Measurements from ENCODE around the gene TLR10.
"Not testable (repeated sequence)": the region's sequence is repeated elsewhere in the genome, so short reads cannot be mapped to it uniquely, and the experiment has no call there.

The TLR10 gene

GRCh38 chr4:38803833-38804653 lies 21.3 kb upstream of the TLR10 start:
- in situ Hi-C loops (cut with HindIII; ENCODE audit: low sequenced_read_pairs) = no loop called here

- in situ Hi-C loops (cut with HindIII; ENCODE audit: low sequenced_read_pairs) = no loop called here
Measured at GRCh38 chr4:38802561-38803355, 20.0 kb upstream of the TLR10 start.

DNA sequence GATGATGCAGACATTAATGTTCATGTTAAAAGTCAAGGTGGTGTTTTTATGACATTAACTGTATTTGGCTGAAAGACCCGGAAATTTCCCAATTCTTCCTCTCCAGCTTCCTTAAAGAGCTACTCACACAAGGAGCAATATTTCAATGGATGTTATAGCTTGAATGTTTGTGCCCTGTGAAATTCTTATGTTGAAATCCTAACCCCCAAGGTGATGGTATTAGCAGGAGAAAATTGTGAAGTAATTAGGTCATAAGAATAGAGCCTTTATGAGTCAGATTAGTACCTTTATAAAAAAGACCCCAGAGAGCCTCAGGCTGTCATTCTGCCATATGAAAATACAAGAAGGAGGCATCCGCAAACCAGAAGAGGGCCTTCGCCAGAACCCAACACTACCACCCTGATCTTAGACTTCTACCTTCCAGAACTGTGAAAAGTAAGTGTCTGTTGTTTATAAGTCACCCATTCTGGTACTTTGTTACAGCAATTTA lies 18.2 kb upstream of the TLR10 start:
- in situ Hi-C loops (cut with HindIII; ENCODE audit: low sequenced_read_pairs) = no loop called here

GRCh38 chr4:38800366-38800765 lies 17.6 kb upstream of the TLR10 start:
- in situ Hi-C loops (cut with HindIII; ENCODE audit: low sequenced_read_pairs) = no loop called here

DNA sequence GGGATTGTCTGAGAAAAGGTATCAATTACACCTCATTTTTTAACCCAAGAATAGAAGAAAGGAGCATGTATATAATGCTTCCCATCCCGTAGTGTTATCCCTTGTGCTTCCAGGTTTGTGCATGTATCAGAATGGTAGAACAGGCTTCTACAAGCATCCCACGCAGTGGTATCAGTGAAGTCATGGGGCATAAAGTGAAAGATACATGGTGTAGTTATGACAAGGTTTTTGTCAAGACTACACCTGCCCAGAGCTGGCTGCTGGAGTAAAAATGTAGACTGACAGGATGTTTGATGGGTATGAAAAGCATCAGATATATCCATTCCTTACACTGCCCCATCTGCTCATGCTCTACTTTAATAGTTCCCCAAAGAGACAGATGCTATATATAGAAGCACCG lies 12.3 kb upstream of the TLR10 start:
- in situ Hi-C loops (cut with HindIII; ENCODE audit: low sequenced_read_pairs) = no loop called here

- in situ Hi-C loops (cut with HindIII; ENCODE audit: low sequenced_read_pairs) = no loop called here
Measured at GRCh38 chr4:38794051-38794450, 11.3 kb upstream of the TLR10 start.

- in situ Hi-C loops (cut with HindIII; ENCODE audit: low sequenced_read_pairs) = no loop called here
Measured at GRCh38 chr4:38791010-38791409, 8.2 kb upstream of the TLR10 start.

DNA sequence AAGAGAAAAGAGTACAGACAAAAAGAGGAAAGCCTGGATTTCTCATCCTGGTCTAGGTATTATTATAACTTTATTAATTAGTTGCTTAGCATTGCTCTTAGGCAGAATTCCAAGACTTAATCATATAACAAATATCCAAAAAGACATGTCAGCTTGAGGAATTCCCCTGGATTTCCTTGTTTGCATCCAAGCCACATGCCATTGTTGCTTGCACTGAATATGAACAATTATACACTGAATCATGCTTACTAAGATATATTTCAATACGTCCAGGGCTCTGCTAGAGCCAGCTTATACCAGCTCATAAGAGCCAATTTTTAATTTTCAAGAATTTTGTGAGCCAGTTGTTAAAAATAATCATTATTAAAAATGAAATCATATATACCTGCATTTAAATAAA lies 5.5 kb upstream of the TLR10 start:
- in situ Hi-C loops (cut with HindIII; ENCODE audit: low sequenced_read_pairs) = no loop called here

GRCh38 chr4:38787693-38788092 lies 4.9 kb upstream of the TLR10 start:
- in situ Hi-C loops (cut with HindIII; ENCODE audit: low sequenced_read_pairs) = no loop called here

DNA sequence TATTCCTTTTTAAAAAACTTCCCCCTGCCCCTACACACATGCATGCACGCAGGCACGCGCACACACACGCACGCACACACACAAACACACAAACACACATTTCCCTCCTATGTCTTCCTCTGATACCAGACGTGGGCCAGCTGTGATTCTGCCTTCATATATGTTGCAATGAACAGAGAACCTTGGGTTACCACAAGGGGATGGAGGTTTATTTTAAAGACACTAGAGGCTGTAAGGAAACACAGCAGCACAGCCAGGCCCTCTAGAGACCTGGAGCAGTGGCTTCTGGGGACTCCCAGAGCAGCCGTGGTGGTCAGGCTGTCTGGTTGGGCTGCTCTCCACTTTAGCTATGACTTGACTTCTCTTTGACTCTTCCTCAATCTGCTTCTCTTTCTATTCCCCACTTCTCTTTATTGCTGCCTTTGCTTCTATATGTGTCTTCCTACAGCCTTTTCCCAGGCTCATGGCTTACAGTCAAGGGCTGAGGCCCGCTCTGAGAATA lies 3.2 kb upstream of the TLR10 start:
- in situ Hi-C loops (cut with HindIII; ENCODE audit: low sequenced_read_pairs) = no loop called here

GRCh38 chr4:38785041-38785790 lies 2.4 kb upstream of the TLR10 start:
- in situ Hi-C loops (cut with HindIII; ENCODE audit: low sequenced_read_pairs) = no loop called here

DNA sequence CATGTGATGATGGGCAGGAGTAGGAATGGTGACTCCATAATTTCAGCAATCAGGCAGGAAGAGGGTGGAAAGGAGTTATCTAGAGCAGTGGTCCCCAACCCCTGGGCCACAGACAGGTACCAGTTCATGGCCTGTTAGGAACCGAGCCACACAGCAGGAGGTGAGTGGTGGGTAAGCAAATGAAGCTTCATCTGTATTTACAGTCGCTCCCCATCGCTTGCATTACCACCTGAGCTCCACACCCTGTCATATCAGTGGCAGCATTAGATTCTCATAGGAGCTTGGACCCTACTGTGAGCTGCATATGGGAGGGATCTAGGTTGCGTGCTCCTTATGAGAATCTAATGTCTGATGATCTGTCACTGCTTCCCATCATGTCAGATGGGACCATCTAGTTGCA lies 1.4 kb upstream of the TLR10 start:
- in situ Hi-C loops (cut with HindIII; ENCODE audit: low sequenced_read_pairs) = no loop called here

DNA sequence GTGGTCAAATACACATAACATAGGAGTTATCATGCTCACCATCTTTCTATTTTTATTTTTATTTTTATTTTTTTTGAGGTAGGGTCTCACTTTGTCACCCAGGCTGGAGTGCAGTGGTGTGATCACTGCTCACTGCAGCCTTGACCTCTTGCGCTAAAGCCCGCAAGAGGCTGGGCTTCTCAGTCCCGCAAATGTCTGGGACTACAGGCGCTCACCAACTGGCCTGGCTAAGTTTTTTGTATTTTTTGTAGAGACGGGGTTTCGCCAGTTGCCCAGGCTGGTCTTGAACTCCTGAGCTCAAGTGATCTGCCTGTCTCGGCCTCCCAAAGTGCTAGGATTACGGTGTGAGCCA lies 295 bp upstream of the TLR10 start:
- in situ Hi-C loops (cut with HindIII; ENCODE audit: low sequenced_read_pairs) = no loop called here

- in situ Hi-C loops (cut with HindIII; ENCODE audit: low sequenced_read_pairs) = no loop called here
Measured at GRCh38 chr4:38781854-38782261, 932 bp downstream of the TLR10 start.

DNA sequence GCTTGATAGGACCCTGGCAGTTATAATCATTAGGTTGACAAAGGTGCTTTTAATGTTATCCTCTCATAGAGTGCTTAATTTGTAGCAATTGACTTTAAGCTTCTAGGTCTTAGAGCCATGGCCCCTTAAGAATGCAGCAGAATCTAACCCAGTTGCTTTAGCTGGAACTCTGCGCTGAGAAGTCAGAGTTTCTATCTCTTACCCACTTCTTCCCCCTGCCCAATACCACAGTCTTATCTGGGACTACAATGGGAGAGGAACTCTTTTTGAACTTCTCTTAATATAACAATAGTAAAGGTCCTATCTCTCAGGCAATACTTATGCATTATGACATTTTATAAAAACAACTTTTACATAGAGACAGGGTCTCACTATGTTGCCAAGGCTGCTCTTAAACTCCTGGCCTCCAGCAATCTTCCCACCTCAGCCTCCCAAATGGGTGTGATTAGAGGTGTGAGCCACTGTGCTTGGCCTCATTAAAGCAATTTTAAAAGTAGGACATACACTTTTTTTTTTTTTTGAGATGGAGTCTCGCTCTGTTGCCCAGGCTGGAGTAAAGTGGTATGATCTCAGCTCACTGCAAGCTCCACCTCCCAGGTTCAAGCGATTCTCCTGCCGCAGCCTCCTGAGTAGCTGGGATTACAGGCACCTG lies 1.8 kb downstream of the TLR10 start:
- in situ Hi-C loops (cut with HindIII; ENCODE audit: low sequenced_read_pairs) = no loop called here

GRCh38 chr4:38779790-38780189 lies 3.0 kb downstream of the TLR10 start:
- in situ Hi-C loops (cut with HindIII; ENCODE audit: low sequenced_read_pairs) = no loop called here

GRCh38 chr4:38777925-38778324 lies 4.9 kb downstream of the TLR10 start:
- in situ Hi-C loops (cut with HindIII; ENCODE audit: low sequenced_read_pairs) = not testable (repeated sequence)

DNA sequence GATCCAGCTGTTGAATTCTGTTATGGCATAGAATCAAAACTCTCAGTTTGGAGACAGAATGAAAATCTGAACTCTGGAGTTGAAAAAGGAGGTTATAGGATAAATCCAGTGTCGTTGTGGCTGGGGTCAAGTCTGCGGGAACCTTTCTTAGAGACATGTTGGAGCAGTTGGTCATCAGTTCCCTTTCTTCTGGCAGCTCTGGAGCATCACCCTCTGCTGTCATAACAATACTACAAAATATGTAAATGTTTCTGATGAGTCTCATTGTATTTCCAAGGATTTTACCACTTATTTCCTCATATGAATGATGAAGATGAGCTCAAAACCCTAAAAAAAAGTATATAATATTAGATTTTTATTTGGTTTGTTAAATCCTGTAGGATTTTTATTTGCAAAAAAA lies 7.5 kb downstream of the TLR10 start:
- in situ Hi-C loops (cut with HindIII; ENCODE audit: low sequenced_read_pairs) = no loop called here

DNA sequence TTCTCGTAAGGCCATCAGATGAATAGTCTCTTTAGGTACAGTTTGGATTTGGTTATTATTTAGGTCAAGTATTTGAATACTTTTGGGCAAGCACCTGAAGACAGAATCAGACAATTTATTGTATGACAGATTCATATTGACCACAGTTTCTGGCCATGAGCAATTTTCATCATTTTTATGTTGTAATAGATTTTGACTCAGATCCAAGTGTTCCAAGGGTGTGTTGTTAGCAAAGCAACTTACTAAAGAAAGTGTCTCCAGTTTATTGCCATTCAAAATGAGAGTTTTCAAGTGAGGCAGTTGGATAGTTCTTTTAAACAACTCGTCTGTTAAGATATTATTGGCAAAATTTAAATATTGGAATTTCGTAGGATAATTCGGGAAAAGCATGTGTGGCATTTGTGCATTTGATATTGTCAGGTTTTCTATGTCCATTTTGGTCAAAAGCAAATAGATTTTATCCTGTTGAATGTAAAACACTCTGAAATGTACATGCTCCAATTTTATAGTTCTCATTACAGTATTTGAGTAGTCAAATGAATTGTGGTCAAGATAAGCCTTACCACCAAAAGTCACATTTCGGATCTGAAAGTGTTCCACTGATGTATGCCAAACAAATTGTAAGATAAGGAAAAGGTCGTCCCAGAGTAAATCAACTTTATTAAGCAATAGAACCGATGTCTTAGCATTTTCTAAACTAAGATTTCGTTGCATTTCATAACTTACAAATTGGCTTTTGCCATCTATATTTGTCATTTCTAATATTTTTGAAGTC lies 8.4 kb downstream of the TLR10 start:
- in situ Hi-C loops (cut with HindIII; ENCODE audit: low sequenced_read_pairs) = no loop called here

- in situ Hi-C loops (cut with HindIII; ENCODE audit: low sequenced_read_pairs) = not testable (repeated sequence)
Measured at GRCh38 chr4:38770281-38770680, 12.5 kb downstream of the TLR10 start.
